ENCODE measurements around the gene PROP1.

DNA sequence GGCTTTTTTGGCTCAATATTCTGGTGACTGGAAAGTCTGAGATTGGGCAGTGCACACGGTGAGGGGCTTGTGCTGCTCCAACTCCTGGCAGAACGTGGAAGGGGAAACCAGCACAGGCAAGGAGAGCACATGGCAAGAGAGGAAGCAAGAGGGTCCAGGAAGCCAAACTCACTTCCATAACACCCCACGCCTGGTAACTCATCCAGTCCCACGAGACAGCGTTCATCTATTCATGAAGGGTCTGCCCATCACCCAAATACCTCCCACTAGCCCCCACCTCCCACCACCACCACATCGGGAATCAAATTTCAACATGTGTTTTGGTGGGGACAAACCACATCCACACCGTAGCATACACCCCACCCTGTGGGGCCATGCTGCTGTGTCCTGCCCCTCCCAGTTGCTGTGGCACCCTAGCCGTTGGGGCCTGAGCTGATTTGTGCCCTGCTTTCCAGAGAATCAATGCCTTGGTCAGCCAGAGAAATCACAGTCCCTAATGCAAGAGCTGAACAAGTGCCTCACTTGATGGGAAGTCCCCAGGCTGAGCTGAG, 27.3 kb downstream of the PROP1 start:
- TF ChIP-seq CTCF (IDR thresholded peaks at IDR 0.05; ENCODE audit: insufficient read depth, low read length, poor library complexity, severe bottlenecking) = no peak
- no peak for TF ChIP-seq EZH2phosphoT487 (conservative IDR thresholded peaks at IDR 0.05; ENCODE audit: low read length)

Data from SU-DHL-6 (cell line).